SK-N-SH treated with all-trans-retinoic acid at 6 μM for 48 hours (cell line): ENCODE data around the gene DDX23.

ENCODE experiments used
- ATAC-seq: fragments of 200-7000 bp; cut with Tn5 transposase; 3 replicates; pipeline ENCODE4 v1.9.1; 2020; ENCODE audit warnings: mild to moderate bottlenecking, moderate library complexity
- ARNTL ChIP-seq: fragments of 450-650 bp; formaldehyde crosslinking; IDR thresholded peaks from 2 replicates; pipeline ENCODE4 v1.5.0; 2020; ENCODE audit warnings: low read depth, mild to moderate bottlenecking, moderate library complexity, borderline replicate concordance
- BACH2 ChIP-seq: fragments of 250-450 bp; sonication (Bioruptor Pico); IDR thresholded peaks from 2 replicates; pipeline ENCODE4 v1.9.0; 2021; ENCODE audit warnings: mild to moderate bottlenecking, borderline replicate concordance
- CSDC2 ChIP-seq: fragments of 250-450 bp; sonication (Bioruptor Pico); IDR thresholded peaks from 2 replicates; pipeline ENCODE4 v1.5.0; 2020; ENCODE audit warnings: mild to moderate bottlenecking, moderate library complexity
- ESRRG ChIP-seq: fragments of 250-450 bp; sonication (Bioruptor Pico); IDR thresholded peaks from 2 replicates; pipeline ENCODE4 v1.6.1; 2021; ENCODE audit warnings: mild to moderate bottlenecking
- GLIS3 ChIP-seq: fragments of 250-450 bp; sonication (Bioruptor Pico); IDR thresholded peaks from 2 replicates; pipeline ENCODE4 v1.5.0; 2020; ENCODE audit warnings: mild to moderate bottlenecking, moderate library complexity
- ISL1 ChIP-seq: fragments of 250-450 bp; sonication (Bioruptor Pico); IDR thresholded peaks from 2 replicates; pipeline ENCODE4 v2.1.2; 2022; ENCODE audit warnings: mild to moderate bottlenecking, moderate library complexity
- OSR1 ChIP-seq: fragments of 250-450 bp; sonication (Bioruptor Pico); IDR thresholded peaks from 2 replicates; pipeline ENCODE4 v1.8.0; 2022; ENCODE audit warnings: moderate library complexity, mild to moderate bottlenecking, inconsistent platforms
- PPARA ChIP-seq: fragments of 250-450 bp; sonication (Bioruptor Pico); IDR thresholded peaks from 2 replicates; pipeline ENCODE4 v1.5.0; 2020; ENCODE audit warnings: mild to moderate bottlenecking, borderline replicate concordance
- RARB ChIP-seq: fragments of 250-450 bp; sonication (Bioruptor Pico); IDR thresholded peaks from 2 replicates; pipeline ENCODE4 v1.8.0; 2021; ENCODE audit warnings: mild to moderate bottlenecking, moderate library complexity
- SNAI2 ChIP-seq: fragments of 250-450 bp; sonication (Bioruptor Pico); IDR thresholded peaks from 2 replicates; pipeline ENCODE4 v1.5.0; 2020; ENCODE audit warnings: mild to moderate bottlenecking, moderate library complexity
- TCF4 ChIP-seq: fragments of 250-450 bp; sonication (Bioruptor Pico); IDR thresholded peaks from 2 replicates; pipeline ENCODE4 v1.8.0; 2021; ENCODE audit warnings: mild to moderate bottlenecking, moderate library complexity, borderline replicate concordance
- TOX ChIP-seq: fragments of 250-450 bp; sonication (Bioruptor Pico); IDR thresholded peaks from 2 replicates; pipeline ENCODE4 v1.8.0; 2021; ENCODE audit warnings: mild to moderate bottlenecking, moderate library complexity, borderline replicate concordance
- ZC3H10 ChIP-seq: fragments of 250-450 bp; sonication (Bioruptor Pico); IDR thresholded peaks from 2 replicates; pipeline ENCODE4 v1.5.1; 2021; ENCODE audit warnings: mild to moderate bottlenecking, moderate library complexity
- ZFP3 ChIP-seq: fragments of 250-450 bp; sonication (Bioruptor Pico); IDR thresholded peaks from 2 replicates; pipeline ENCODE4 v1.5.0; 2020; ENCODE audit warnings: mild to moderate bottlenecking, moderate library complexity
- ZFP30 ChIP-seq: fragments of 450-650 bp; formaldehyde crosslinking; IDR thresholded peaks from 2 replicates; pipeline ENCODE4 v1.5.0; 2022; ENCODE audit warnings: mild to moderate bottlenecking, moderate library complexity
- ZNF565 ChIP-seq: fragments of 450-650 bp; formaldehyde crosslinking; conservative IDR thresholded peaks from 2 replicates; pipeline ENCODE4 v1.5.0; 2020; ENCODE audit warnings: low read depth, mild to moderate bottlenecking, moderate library complexity
- ZNF70 ChIP-seq: fragments of 450-650 bp; formaldehyde crosslinking; IDR thresholded peaks from 2 replicates; pipeline ENCODE4 v1.5.0; 2020; ENCODE audit warnings: mild to moderate bottlenecking, moderate library complexity
- ZNF8 ChIP-seq: fragments of 450-650 bp; formaldehyde crosslinking; IDR thresholded peaks from 2 replicates; pipeline ENCODE4 v1.5.0; 2020; ENCODE audit warnings: mild to moderate bottlenecking, moderate library complexity
- TF ChIP-seq, protein P1 (sequence below): fragments of 250-450 bp; sonication (Bioruptor Pico); IDR thresholded peaks from 2 replicates; pipeline ENCODE4 v1.5.1; 2021; ENCODE audit warnings: mild to moderate bottlenecking, moderate library complexity
- TF ChIP-seq, protein P2 (sequence below): fragments of 250-450 bp; sonication (Bioruptor Pico); IDR thresholded peaks from 2 replicates; pipeline ENCODE4 v1.5.1; 2020; ENCODE audit warnings: low read depth, mild to moderate bottlenecking, moderate library complexity
- TF ChIP-seq, protein P3 (sequence below): fragments of 250-450 bp; sonication (Bioruptor Pico); IDR thresholded peaks from 2 replicates; pipeline ENCODE4 v1.5.0; 2020; ENCODE audit warnings: mild to moderate bottlenecking, moderate library complexity
- TF ChIP-seq, protein P4 (sequence below): fragments of 250-450 bp; sonication (Bioruptor Pico); IDR thresholded peaks from 2 replicates; pipeline ENCODE4 v1.8.0; 2020; ENCODE audit warnings: mild to moderate bottlenecking, moderate library complexity, borderline replicate concordance

Gene DDX23

DNA sequence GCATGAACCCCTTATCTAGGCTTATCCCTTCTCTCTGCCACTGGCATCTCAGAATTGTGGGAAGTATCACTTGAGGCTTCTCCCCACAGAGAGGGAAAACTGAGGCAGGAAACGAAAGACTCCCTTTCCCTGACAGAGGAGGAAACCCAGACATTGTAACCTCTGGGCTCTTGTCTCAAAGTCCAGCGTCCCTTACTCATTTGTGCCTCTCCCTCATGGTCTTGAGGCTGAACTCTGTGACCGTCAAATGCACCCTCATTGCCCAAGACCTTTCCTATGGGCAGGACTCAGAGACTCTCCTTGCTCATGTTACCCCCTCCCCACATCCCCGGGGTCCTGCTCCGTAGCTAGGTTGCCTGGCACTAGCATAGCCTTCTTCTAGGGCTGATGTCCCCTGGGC lies 29.8 kb downstream of the DDX23 start:
- no peak for ATAC-seq
- TF ChIP-seq TCF4 (CRISPR knock-in tag) = no peak
- TF ChIP-seq ARNTL = no peak
- no peak for TF ChIP-seq ESRRG (CRISPR knock-in tag)
- TF ChIP-seq, protein P1, sequence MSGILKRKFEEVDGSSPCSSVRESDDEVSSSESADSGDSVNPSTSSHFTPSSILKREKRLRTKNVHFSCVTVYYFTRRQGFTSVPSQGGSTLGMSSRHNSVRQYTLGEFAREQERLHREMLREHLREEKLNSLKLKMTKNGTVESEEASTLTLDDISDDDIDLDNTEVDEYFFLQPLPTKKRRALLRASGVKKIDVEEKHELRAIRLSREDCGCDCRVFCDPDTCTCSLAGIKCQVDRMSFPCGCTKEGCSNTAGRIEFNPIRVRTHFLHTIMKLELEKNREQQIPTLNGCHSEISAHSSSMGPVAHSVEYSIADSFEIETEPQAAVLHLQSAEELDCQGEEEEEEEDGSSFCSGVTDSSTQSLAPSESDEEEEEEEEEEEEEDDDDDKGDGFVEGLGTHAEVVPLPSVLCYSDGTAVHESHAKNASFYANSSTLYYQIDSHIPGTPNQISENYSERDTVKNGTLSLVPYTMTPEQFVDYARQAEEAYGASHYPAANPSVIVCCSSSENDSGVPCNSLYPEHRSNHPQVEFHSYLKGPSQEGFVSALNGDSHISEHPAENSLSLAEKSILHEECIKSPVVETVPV (CRISPR knock-in tag) = no peak
- no peak for TF ChIP-seq ZC3H10 (CRISPR knock-in tag)
- TF ChIP-seq, protein P2, sequence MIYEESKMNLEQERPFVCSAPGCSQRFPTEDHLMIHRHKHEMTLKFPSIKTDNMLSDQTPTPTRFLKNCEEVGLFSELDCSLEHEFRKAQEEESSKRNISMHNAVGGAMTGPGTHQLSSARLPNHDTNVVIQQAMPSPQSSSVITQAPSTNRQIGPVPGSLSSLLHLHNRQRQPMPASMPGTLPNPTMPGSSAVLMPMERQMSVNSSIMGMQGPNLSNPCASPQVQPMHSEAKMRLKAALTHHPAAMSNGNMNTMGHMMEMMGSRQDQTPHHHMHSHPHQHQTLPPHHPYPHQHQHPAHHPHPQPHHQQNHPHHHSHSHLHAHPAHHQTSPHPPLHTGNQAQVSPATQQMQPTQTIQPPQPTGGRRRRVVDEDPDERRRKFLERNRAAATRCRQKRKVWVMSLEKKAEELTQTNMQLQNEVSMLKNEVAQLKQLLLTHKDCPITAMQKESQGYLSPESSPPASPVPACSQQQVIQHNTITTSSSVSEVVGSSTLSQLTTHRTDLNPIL (CRISPR knock-in tag) = no peak
- TF ChIP-seq TOX (CRISPR knock-in tag) = no peak
- TF ChIP-seq BACH2 (CRISPR knock-in tag) = no peak
- no peak for TF ChIP-seq ZFP3 (CRISPR knock-in tag)
- no peak for TF ChIP-seq OSR1 (CRISPR knock-in tag)

DNA sequence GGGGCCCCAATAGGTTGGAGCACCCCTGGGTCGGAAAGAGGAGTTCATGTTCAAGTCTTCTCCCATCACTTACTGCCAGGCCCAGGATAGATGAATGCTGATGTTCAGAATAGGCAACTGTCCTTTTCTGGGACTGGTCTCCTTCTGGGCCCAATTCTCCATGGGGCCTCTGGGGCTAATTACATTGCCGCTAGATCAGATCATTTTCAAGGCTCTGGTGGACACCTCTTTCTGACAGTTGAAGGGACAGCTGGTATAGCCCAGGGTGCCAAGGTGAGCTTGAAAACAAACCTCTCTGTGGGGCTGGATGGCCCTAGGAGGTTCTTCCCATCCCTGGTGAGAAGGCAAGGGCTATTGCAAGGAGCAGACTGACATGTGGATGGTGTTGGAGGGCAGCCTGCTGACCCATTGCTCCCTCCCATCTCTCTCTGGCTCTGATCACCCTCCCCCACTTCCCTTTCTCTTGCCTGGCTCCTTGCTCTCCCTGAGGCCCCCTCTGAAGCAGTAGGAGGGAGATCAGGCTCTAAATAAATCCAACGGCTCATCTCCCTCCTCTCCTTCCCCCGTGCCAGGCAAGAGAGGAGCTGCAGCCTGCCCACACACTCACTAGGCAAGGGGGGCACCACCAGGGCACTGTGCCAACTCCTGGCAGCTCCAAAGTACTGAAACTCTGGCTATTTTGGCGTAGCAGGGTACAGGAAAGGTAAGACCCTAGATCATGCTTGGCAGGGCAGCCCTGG lies 31.8 kb downstream of the DDX23 start:
- ATAC-seq = no peak
- TF ChIP-seq RARB (CRISPR knock-in tag) (no peak), PPARA (CRISPR knock-in tag) (no peak), ZC3H10 (CRISPR knock-in tag) (no peak), BACH2 (CRISPR knock-in tag) (no peak)
- TF ChIP-seq, protein P3, sequence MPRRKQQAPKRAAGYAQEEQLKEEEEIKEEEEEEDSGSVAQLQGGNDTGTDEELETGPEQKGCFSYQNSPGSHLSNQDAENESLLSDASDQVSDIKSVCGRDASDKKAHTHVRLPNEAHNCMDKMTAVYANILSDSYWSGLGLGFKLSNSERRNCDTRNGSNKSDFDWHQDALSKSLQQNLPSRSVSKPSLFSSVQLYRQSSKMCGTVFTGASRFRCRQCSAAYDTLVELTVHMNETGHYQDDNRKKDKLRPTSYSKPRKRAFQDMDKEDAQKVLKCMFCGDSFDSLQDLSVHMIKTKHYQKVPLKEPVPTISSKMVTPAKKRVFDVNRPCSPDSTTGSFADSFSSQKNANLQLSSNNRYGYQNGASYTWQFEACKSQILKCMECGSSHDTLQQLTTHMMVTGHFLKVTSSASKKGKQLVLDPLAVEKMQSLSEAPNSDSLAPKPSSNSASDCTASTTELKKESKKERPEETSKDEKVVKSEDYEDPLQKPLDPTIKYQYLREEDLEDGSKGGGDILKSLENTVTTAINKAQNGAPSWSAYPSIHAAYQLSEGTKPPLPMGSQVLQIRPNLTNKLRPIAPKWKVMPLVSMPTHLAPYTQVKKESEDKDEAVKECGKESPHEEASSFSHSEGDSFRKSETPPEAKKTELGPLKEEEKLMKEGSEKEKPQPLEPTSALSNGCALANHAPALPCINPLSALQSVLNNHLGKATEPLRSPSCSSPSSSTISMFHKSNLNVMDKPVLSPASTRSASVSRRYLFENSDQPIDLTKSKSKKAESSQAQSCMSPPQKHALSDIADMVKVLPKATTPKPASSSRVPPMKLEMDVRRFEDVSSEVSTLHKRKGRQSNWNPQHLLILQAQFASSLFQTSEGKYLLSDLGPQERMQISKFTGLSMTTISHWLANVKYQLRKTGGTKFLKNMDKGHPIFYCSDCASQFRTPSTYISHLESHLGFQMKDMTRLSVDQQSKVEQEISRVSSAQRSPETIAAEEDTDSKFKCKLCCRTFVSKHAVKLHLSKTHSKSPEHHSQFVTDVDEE (CRISPR knock-in tag) = no peak

DNA sequence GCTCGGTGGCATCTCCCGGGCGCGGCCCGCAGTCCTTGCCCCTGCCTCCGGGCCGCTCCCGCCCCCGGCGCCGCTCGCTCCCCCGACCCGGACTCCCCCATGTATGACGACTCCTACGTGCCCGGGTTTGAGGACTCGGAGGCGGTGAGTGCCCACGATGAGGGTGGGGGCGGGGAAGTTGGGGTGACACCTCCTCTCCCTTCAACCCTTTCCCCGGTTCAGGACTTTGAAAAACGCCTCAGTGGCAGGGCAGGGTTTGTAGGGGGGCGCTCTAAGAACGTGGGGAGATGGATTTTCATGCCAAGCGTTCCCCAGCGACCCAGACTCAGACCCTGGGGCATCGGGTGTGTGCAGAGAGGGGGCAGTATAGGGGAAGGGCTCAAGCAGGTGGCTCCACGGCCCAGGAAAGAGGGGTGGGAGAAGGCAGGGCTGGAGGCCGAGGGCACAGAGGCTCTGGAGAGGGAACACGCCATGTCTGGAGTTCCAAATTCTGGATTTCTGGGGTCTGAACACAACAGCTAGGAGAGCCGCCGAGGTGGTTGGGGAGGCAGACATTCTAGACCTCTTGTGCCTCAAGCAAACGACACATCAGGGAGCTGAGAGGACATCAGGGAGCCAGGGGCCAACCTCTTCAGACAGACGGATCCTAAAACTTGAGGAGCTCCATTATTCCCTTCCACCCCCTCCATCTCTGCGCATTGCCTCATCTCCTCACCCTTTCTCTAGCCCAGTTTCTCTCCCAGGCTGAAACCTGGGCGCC lies 33.0 kb downstream of the DDX23 start:
- ATAC-seq = no peak; the same call in 2 of the 3 replicates
- TF ChIP-seq CSDC2 (no peak), ZNF70 (CRISPR knock-in tag) (no peak), BACH2 (CRISPR knock-in tag) (no peak), SNAI2 (no peak), ZNF8 (CRISPR knock-in tag) (no peak), TOX (CRISPR knock-in tag) (no peak), ARNTL (no peak), PPARA (CRISPR knock-in tag) (no peak), RARB (CRISPR knock-in tag) (no peak), ZFP30 (CRISPR knock-in tag) (no peak), ZNF565 (CRISPR knock-in tag) (no peak), GLIS3 (CRISPR knock-in tag) (no peak), ZFP3 (CRISPR knock-in tag) (no peak), ISL1 (CRISPR knock-in tag) (no peak)
- TF ChIP-seq, protein P1 (CRISPR knock-in tag) = no peak
- TF ChIP-seq, protein P4, sequence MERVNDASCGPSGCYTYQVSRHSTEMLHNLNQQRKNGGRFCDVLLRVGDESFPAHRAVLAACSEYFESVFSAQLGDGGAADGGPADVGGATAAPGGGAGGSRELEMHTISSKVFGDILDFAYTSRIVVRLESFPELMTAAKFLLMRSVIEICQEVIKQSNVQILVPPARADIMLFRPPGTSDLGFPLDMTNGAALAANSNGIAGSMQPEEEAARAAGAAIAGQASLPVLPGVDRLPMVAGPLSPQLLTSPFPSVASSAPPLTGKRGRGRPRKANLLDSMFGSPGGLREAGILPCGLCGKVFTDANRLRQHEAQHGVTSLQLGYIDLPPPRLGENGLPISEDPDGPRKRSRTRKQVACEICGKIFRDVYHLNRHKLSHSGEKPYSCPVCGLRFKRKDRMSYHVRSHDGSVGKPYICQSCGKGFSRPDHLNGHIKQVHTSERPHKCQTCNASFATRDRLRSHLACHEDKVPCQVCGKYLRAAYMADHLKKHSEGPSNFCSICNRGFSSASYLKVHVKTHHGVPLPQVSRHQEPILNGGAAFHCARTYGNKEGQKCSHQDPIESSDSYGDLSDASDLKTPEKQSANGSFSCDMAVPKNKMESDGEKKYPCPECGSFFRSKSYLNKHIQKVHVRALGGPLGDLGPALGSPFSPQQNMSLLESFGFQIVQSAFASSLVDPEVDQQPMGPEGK (CRISPR knock-in tag) = no peak
- TF ChIP-seq, protein P2 (CRISPR knock-in tag) = no peak
- TF ChIP-seq, protein P3 (CRISPR knock-in tag) = no peak
